ENCODE data around the gene NAALADL2.

NAALADL2 gene

DNA sequence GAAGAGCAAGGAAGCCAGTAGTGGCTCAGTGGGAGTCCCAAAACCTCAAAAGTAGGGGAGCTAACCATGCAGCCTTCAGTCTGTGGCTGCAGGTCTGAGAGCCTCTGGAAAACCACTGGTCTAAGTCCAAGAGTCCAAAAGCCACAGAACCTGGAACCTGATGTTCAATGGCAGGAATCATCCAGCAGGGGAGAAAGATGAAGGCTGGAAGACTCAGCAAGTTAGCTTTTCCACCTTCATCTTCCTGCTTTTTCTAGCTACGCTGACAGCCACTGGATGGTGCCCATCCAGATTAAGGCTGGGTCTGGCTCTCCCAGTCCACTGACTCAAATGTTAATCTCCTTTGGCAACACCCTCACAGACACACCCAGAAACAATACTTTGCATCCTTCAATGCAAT, 626.3 kb downstream of the NAALADL2 start:
- TF ChIP-seq NFIC (IDR thresholded peaks at IDR 0.05) (no peak), TCF12 (IDR thresholded peaks at IDR 0.05; ENCODE audit: low read depth) (no peak), CREB1 (IDR thresholded peaks at IDR 0.05; ENCODE audit: low read depth) (no peak), CEBPB (IDR thresholded peaks at IDR 0.05) (no peak), FOXM1 (IDR thresholded peaks at IDR 0.05; ENCODE audit: borderline replicate concordance, low read depth) (no peak), TEAD4 (IDR thresholded peaks at IDR 0.05) (no peak), EP300 (IDR thresholded peaks at IDR 0.05; ENCODE audit: borderline replicate concordance) (no peak), EGR1 (IDR thresholded peaks at IDR 0.05) (no peak), TAF1 (IDR thresholded peaks at IDR 0.05; ENCODE audit: low read depth) (no peak), YY1 (IDR thresholded peaks at IDR 0.05; ENCODE audit: low read depth) (no peak), ZBTB7A (IDR thresholded peaks at IDR 0.05; ENCODE audit: low read depth) (no peak), RAD21 (IDR thresholded peaks at IDR 0.05; ENCODE audit: low read depth) (no peak)
- TF ChIP-seq, protein P1, sequence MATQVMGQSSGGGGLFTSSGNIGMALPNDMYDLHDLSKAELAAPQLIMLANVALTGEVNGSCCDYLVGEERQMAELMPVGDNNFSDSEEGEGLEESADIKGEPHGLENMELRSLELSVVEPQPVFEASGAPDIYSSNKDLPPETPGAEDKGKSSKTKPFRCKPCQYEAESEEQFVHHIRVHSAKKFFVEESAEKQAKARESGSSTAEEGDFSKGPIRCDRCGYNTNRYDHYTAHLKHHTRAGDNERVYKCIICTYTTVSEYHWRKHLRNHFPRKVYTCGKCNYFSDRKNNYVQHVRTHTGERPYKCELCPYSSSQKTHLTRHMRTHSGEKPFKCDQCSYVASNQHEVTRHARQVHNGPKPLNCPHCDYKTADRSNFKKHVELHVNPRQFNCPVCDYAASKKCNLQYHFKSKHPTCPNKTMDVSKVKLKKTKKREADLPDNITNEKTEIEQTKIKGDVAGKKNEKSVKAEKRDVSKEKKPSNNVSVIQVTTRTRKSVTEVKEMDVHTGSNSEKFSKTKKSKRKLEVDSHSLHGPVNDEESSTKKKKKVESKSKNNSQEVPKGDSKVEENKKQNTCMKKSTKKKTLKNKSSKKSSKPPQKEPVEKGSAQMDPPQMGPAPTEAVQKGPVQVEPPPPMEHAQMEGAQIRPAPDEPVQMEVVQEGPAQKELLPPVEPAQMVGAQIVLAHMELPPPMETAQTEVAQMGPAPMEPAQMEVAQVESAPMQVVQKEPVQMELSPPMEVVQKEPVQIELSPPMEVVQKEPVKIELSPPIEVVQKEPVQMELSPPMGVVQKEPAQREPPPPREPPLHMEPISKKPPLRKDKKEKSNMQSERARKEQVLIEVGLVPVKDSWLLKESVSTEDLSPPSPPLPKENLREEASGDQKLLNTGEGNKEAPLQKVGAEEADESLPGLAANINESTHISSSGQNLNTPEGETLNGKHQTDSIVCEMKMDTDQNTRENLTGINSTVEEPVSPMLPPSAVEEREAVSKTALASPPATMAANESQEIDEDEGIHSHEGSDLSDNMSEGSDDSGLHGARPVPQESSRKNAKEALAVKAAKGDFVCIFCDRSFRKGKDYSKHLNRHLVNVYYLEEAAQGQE (IDR thresholded peaks at IDR 0.05; ENCODE audit: low read depth): no peak
- TF ChIP-seq, protein P2, sequence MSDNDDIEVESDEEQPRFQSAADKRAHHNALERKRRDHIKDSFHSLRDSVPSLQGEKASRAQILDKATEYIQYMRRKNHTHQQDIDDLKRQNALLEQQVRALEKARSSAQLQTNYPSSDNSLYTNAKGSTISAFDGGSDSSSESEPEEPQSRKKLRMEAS (IDR thresholded peaks at IDR 0.05): no peak
- TF ChIP-seq, protein P3, sequence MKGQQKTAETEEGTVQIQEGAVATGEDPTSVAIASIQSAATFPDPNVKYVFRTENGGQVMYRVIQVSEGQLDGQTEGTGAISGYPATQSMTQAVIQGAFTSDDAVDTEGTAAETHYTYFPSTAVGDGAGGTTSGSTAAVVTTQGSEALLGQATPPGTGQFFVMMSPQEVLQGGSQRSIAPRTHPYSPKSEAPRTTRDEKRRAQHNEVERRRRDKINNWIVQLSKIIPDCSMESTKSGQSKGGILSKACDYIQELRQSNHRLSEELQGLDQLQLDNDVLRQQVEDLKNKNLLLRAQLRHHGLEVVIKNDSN (IDR thresholded peaks at IDR 0.05): no peak

DNA sequence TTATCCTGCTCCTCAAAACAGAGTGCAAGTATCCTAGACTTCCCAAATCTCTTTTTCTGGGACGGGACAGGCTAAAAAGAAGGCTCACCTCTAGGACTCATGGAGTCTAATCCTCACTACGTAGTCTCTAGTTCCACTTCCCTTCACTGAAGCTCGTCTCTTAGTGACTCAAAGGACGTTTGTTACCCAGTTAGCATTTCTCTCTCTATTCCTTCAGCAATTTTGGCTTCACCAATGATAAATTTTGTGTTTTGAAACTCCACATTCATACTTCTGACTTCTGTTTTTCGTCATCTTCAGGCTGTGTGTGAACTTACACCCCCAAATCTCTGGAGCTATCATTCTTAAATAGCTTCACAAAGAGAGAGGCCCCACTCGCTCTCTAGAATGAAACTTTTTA, 627.1 kb downstream of the NAALADL2 start:
- TF ChIP-seq CREB1 (IDR thresholded peaks at IDR 0.05; ENCODE audit: low read depth) (no peak), EGR1 (IDR thresholded peaks at IDR 0.05) (no peak), EP300 (IDR thresholded peaks at IDR 0.05; ENCODE audit: borderline replicate concordance) (no peak), NFIC (IDR thresholded peaks at IDR 0.05) (no peak)

DNA sequence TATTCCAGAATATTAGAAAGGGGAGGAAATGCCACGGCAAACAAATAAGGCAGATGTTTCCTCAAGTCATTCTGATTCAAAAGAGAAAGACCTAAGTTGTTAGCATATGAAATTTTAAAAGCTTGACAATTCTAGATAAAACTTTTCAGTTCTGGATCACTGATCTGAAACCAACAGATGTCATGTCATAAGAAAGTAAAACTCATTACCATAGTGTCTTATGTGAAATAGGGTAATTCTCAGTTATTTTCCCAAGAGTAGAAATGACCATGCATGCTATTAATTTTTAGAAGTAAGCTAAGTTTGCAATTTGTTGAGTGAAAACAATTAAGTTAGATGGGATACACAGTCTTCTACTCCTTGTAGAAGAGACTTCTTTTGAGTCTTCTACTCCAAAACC, 630.3 kb downstream of the NAALADL2 start:
- TF ChIP-seq TAF1 (IDR thresholded peaks at IDR 0.05; ENCODE audit: low read depth): no peak
- no peak for TF ChIP-seq EGR1 (IDR thresholded peaks at IDR 0.05)
- TF ChIP-seq, protein P1 (IDR thresholded peaks at IDR 0.05; ENCODE audit: low read depth): no peak
- TF ChIP-seq, protein P3 (IDR thresholded peaks at IDR 0.05): no peak
- no peak for TF ChIP-seq RAD21 (IDR thresholded peaks at IDR 0.05; ENCODE audit: low read depth)
- TF ChIP-seq CREB1 (IDR thresholded peaks at IDR 0.05; ENCODE audit: low read depth): no peak
- no peak for TF ChIP-seq YY1 (IDR thresholded peaks at IDR 0.05; ENCODE audit: low read depth)
- no peak for TF ChIP-seq ZBTB7A (IDR thresholded peaks at IDR 0.05; ENCODE audit: low read depth)
- TF ChIP-seq TEAD4 (IDR thresholded peaks at IDR 0.05): no peak
- no peak for TF ChIP-seq EP300 (IDR thresholded peaks at IDR 0.05; ENCODE audit: borderline replicate concordance)
- no peak for TF ChIP-seq FOXM1 (IDR thresholded peaks at IDR 0.05; ENCODE audit: borderline replicate concordance, low read depth)
- TF ChIP-seq, protein P2 (IDR thresholded peaks at IDR 0.05): no peak
- no peak for TF ChIP-seq NFIC (IDR thresholded peaks at IDR 0.05)
- TF ChIP-seq TCF12 (IDR thresholded peaks at IDR 0.05; ENCODE audit: low read depth): no peak
- TF ChIP-seq CEBPB (IDR thresholded peaks at IDR 0.05): no peak

DNA sequence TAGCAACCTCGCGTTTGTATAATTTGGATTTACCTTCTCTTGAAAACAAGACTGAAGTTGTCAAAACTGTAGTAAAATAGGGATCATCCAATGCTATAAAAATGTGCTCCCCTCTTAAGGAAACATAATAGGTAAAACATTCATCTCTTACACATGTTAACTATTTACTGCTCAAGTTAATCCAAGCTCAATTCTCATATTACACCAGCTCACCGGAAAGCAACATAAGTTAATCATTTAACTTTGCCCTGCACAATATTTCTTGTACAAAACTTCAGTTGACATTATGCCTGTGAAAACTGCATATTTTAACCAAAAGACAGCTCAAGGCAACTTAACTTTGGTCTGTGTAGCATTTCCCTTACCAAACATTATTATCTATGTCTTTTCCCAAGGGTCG, 634.2 kb downstream of the NAALADL2 start:
- no peak for TF ChIP-seq CREB1 (IDR thresholded peaks at IDR 0.05; ENCODE audit: low read depth)
- no peak for TF ChIP-seq EGR1 (IDR thresholded peaks at IDR 0.05)
- TF ChIP-seq RAD21 (IDR thresholded peaks at IDR 0.05; ENCODE audit: low read depth): no peak
- TF ChIP-seq, protein P2 (IDR thresholded peaks at IDR 0.05): no peak
- TF ChIP-seq NFIC (IDR thresholded peaks at IDR 0.05): no peak
- no peak for TF ChIP-seq YY1 (IDR thresholded peaks at IDR 0.05; ENCODE audit: low read depth)
- TF ChIP-seq, protein P1 (IDR thresholded peaks at IDR 0.05; ENCODE audit: low read depth): no peak
